Uterus (tissue), 2 donors: ENCODE data around the gene TNNI3K.

Experiments used
- POLR2A ChIP-seq, 2 donors: fragments of 450-650 bp; IDR thresholded peaks; one replicate each; pipeline ENCODE4 v1.6.1; 2016; ENCODE audit warnings: antibody characterized with exemption in 2 of 2, mild to moderate bottlenecking in 1 of 2, moderate library complexity in 1 of 2
- TF ChIP-seq, protein P1 (sequence below), 4 experiments: fragments of 200-600 bp in 2 of 4; fragments of 450-650 bp in 2 of 4; sonication (generic) in 2 of 4; IDR thresholded peaks; one replicate each; pipeline ENCODE4 v1.5.1; 2016 to 2019; ENCODE audit warnings: antibody characterized with exemption in 4 of 4, mild to moderate bottlenecking in 2 of 4, moderate library complexity in 1 of 4

- TF ChIP-seq, protein P1, sequence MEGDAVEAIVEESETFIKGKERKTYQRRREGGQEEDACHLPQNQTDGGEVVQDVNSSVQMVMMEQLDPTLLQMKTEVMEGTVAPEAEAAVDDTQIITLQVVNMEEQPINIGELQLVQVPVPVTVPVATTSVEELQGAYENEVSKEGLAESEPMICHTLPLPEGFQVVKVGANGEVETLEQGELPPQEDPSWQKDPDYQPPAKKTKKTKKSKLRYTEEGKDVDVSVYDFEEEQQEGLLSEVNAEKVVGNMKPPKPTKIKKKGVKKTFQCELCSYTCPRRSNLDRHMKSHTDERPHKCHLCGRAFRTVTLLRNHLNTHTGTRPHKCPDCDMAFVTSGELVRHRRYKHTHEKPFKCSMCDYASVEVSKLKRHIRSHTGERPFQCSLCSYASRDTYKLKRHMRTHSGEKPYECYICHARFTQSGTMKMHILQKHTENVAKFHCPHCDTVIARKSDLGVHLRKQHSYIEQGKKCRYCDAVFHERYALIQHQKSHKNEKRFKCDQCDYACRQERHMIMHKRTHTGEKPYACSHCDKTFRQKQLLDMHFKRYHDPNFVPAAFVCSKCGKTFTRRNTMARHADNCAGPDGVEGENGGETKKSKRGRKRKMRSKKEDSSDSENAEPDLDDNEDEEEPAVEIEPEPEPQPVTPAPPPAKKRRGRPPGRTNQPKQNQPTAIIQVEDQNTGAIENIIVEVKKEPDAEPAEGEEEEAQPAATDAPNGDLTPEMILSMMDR (IDR thresholded peaks at IDR 0.05) = no peak
- TF ChIP-seq POLR2A (IDR thresholded peaks at IDR 0.05) = no peak
These were observed 199.1 kb downstream of the TNNI3K start for GRCh38 chr1:74434321-74434720.
